Activated T-cell treated with anti-CD3 and anti-CD28 coated beads for 48 hours (primary cell): ENCODE data around the gene PRH2.

Source experiments
- DNase-seq: peaks from one replicate; pipeline ENCODE4 v3.0.0-alpha.2; 2020; ENCODE audit warnings: low read depth

Gene PRH2

DNA sequence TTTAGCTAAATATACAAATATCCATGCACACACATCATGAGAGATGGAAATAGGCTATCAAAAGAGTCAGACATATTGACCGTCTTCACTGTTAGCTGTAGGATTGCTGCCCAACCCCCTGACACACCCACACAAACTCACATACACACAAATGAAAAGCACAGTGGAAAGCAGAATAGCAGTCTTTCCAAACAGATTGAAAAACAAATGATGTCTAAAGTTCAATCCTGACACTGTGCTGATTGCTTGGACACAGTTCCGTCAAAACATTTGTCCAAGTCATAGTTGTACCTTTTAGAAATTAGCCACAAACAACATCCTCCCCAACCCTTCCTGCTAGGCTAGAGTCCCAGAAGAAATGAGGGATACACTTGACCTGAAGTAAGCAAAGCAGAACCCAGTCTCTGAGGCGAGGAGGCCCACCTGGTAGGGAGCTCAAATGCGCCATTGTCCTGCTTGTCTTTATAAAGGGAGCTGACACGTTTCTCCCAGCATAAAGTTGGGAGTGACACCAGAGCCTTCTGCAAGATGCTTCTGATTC is at the start of gene PRH2:
TSS of gene PRH2 (plus strand) at position 491 of the 541 bp plus-strand sequence. CDS start at position 529, 38 bp downstream.
- no peak for DNase-seq

DNA sequence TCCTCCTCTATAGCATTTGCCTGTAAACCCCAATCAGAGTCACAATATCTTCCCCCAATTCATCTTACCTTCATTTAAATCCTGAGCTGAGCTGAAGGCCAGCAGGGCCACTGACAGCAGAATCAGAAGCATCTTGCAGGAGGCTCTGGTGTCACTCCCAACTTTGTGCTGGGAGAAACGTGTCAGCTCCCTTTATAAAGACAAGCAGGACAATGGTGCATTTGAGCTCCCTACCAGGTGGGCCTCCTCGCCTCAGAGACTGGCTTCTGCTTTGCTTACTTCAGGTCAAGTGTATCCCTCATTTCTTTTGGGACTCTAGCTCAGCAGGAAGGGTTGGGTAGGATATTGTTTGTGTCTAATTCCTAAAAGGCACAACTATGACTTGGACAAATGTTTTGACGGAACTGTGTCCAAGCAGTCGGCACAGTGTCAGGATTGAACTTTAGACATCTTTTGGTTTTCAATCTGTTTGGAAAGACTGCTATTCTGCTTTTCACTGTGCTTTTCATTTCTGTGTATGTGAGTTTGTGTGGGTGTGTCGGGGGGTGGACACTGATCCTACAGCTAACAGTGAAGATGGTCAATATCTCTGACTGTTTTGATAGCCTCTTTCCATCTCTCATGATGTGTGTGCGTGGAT is 44.8 kb upstream of the PRH2 start, which contains the start of gene PRH1:
TSS of gene PRH1 (minus strand) at position 170 of the 640 bp plus-strand sequence. CDS start at position 132, 38 bp downstream.
- DNase-seq, result no peak

GRCh38 chr12:10889226-10889625 is 39.8 kb upstream of the PRH2 start:
- DNase-seq, result no peak

GRCh38 chr12:10891937-10892336 is 37.1 kb upstream of the PRH2 start:
- no peak for DNase-seq

DNA sequence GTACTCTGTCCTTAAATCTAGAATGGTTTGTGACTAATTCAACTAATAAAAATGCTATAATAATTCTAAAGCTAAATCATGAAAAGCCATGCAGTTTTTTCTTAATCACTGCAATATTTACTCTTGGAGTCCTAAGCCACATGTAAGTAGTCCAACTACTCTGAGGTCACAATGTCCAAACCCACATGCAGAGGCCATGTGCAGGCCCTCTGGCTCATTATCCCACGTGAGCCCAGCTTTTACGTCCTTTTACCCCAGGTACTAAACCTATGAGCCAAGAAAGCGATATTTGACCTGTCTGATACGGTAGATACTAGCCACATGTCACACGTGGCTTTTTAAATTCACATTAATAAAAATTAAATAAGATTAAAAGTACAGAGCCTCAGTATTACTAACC is 32.2 kb upstream of the PRH2 start:
- no peak for DNase-seq

- DNase-seq, result no peak
Observed at GRCh38 chr12:10900530-10900929, 28.5 kb upstream of the PRH2 start.

DNA sequence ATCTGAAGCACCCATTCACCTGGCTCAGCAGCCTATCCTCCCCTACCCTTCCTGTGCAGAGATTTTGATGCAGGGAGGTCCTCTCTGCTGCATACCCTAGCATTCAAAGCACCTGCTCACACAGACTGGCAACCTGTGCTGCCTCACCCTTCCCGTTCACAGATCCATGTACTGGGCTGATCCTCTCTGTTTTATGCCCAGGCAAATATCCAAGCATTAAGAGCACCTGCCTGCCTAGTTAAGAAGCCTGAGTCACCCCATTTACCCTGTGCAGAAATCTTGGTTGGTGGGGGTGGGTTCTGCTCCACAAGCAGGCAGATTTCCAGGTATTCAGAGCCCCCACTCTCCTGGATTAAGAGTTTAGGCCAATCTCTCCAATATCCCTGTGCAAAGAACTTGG is 28.1 kb upstream of the PRH2 start:
- DNase-seq, result no peak

GRCh38 chr12:10901427-10901826 is 27.6 kb upstream of the PRH2 start:
- no peak for DNase-seq

GRCh38 chr12:10904686-10905085 is 24.4 kb upstream of the PRH2 start:
- DNase-seq, result no peak

DNA sequence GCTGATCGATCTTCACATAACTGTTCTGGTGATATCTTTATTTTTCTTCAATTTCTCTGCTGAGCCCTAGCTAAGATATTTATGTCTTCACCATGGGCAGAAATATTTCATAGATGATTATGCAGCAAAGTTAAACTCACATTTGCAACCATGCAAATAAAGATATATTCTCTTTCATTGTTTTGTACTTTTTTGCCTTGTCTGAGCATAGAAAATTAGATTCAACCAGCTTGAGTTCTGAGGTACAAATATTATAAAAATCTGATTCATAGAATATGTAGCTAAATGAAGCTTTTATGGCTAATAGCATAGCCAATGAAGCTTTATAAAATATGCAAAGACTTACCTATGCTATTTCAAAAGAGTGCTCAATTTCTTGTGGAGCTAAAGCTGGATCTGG is 19.6 kb upstream of the PRH2 start, which contains the start of gene TAS2R13:
TSS of gene TAS2R13 (minus strand) at position 101 of the 400 bp plus-strand sequence. CDS start 264 bp downstream, outside the sequence.
- no peak for DNase-seq

- DNase-seq, result no peak
Observed at GRCh38 chr12:10910380-10910779, 18.7 kb upstream of the PRH2 start.

- no peak for DNase-seq
Observed at GRCh38 chr12:10919809-10920208, 9.2 kb upstream of the PRH2 start.

- no peak for DNase-seq
Observed at GRCh38 chr12:10926269-10926668, 2.8 kb upstream of the PRH2 start.

DNA sequence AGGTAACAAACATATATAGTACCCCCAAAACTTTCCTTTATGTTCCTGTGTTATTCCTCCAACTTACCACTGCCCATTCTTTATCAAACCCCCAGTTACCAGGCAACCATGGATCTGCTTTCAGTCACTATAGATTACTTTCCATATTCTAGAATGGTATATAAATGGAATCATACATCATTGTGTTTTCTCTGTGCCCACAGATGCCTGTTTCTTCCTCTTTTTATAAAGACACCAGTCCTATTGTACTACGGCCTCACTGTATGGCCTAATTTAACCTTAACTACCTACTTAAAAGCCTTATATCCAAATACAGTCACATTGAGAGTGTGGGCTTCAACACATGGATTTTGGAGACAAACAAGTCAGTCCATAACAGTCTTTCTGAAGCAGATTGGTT is 7.5 kb downstream of the PRH2 start:
- DNase-seq, result no peak

GRCh38 chr12:10939163-10939562 is 10.1 kb downstream of the PRH2 start, which contains the start of gene TAS2R14:
TAS2R14 (minus strand) TSS chr12:10939263; CDS start chr12:10939207, 56 bp downstream.
- no peak for DNase-seq

DNA sequence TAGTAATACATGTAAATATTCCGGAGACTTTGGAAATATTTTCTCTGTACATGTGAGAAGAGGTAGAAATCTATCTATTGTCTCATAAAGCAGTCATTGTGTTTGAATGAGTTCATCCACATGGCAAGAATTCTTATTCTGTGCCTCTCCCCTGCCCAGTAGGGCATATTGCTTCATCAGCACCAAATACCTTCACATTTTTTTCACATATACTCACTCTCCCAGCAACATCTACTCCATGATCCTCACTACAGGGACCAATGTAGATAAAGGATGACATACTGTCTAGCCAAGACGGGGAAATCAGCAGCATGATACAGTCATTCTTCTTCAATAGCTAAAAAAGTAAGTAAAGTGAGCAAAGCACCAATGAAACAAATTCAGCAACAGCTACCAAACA is 11.4 kb downstream of the PRH2 start:
- DNase-seq, result no peak

GRCh38 chr12:10941369-10941768 is 12.3 kb downstream of the PRH2 start:
- no peak for DNase-seq

- no peak for DNase-seq
Observed at GRCh38 chr12:10941916-10942607, 13.0 kb downstream of the PRH2 start.

DNA sequence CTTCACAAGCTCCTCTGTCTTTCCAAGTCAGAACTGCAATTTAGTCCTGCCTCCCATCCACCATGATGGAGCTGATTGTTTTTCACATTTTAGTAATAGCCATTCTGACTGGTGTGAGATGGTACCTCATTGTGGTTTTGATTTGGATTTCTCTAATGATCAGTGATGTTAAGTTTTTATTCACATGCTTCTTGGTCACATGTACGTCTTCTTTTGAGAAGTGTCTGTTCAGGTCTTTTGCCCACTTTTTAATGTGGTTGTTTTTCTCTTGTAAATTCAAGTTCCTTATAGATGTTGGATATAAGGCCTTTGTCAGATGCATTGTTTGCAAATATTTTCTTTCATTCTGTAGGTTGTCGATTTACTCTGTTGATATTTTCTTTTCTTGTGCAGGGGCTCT is 14.1 kb downstream of the PRH2 start:
- DNase-seq, result no peak

GRCh38 chr12:10952645-10953044 is 23.6 kb downstream of the PRH2 start:
- DNase-seq, result no peak

DNA sequence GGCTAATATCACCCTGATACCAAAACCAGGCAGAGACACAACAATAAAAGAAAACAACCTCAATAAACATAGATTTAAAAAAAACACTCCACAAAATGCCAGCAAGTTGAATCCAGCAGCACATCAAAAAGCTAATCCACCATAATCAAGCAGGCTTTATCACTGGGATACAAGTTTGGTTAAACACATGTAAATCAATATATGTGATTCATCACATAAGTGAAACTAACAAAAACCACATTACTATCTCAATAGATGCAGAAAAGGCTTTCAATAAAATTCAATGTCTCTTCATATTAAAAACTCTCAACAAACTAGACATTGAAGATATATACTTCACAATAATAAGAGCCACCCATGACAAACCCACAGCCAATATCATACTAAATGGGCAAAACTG is 27.0 kb downstream of the PRH2 start:
- DNase-seq, result no peak

DNA sequence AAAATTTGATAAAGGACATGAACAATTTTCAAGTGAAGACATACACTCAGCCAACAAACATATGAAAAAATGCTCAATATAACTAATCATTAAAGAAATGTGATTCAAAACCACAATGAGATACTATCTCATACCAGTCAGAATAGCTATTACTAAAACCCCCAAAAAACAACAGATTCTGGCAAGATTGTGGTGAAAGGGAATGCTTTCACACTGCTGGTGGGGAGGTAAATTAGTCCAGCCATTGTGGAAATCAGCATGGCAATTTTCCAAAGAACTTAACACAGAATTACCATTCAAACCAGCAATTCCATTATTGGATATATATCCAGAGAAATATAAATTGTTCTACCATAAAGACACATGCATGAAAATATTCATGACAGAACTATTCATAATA is 28.7 kb downstream of the PRH2 start:
- DNase-seq, result no peak

DNA sequence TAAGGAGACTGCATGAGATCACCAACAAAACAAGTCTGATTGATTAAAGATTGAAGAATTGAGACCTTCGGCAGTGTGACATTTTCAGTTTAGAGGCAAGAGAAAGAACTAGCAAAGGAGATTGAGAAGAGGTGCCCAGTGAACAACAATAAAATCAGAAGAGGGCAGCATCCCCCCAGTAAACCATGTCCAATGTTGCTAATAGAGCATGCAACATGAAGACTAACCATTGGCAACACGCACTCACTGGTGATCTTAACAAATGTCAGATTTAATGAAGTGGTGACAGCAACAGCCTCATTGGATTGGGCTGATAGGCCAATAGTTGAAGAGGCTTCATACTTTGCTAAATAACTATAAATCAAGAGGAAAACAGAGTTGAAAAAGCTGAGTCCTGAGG is 30.8 kb downstream of the PRH2 start:
- DNase-seq, result no peak
